H1 (cell line): ENCODE measurements around the gene PRKD3. TPM values are rescaled to one million over a fixed set of nuclear protein-coding genes. Genes with fewer than 3 reads are reported as not detected.

ENCODE experiments used
- CTCF ChIA-PET: fragments of 300-600 bp; sonication (Branson Sonifier 250); formaldehyde crosslinking; loops from one replicate; lab custom pipeline; 2021; ENCODE audit not compliant: partially characterized antibody; lab: Charles Lee
- POLR2A ChIA-PET: fragments of 300-600 bp; sonication (Branson Sonifier 250); formaldehyde crosslinking; loops from one replicate; lab custom pipeline; 2021; ENCODE audit warnings: inconsistent platforms; ENCODE audit not compliant: partially characterized antibody; lab: Charles Lee
- DNase-seq, 2 experiments: peaks; one replicate each; pipeline versions ENCODE4 v3.0.0 to v3.0.0-alpha.2; 2010 to 2022; ENCODE audit warnings: low spot score in 2 of 2, low read depth in 1 of 2, mixed read lengths in 1 of 2
- FAIRE-seq: peaks from 2 replicates; lab custom pipeline; 2011; peaks lifted over from hg19 to GRCh38; lab: Jason Lieb, UNC
- H2AFZ ChIP-seq: 2 replicates; pipeline ENCODE4 v1.8.1; 2012; ENCODE audit warnings: low read length, inconsistent platforms
- H2AK5ac ChIP-seq: 2 replicates; pipeline ENCODE4 v1.6.1; 2013; ENCODE audit warnings: low read depth, low read length
- H2BK120ac ChIP-seq: replicated peaks from 2 replicates; pipeline ENCODE3; 2013; ENCODE audit warnings: low read depth, low read length, inconsistent platforms
- H2BK12ac ChIP-seq: 2 replicates; pipeline ENCODE4 v1.6.1; 2013; ENCODE audit warnings: low read depth, low read length
- H2BK15ac ChIP-seq: 2 replicates; pipeline ENCODE4 v1.6.1; 2013; ENCODE audit warnings: low read length
- H2BK20ac ChIP-seq: 2 replicates; pipeline ENCODE4 v1.6.1; 2013; ENCODE audit warnings: low read length
- H2BK5ac ChIP-seq: 2 replicates; pipeline ENCODE4 v1.6.1; 2013; ENCODE audit warnings: low read depth, low read length
- H3K14ac ChIP-seq: 2 replicates; pipeline ENCODE4 v1.6.1; 2013; ENCODE audit warnings: inconsistent platforms; ENCODE audit not compliant: insufficient read length
- H3K18ac ChIP-seq: 2 replicates; pipeline ENCODE4 v1.6.1; 2013; ENCODE audit warnings: low read length; ENCODE audit errors: extremely low read depth
- H3K23ac ChIP-seq: 2 replicates; pipeline ENCODE4 v1.6.1; 2013; ENCODE audit warnings: inconsistent platforms; ENCODE audit not compliant: insufficient read length
- H3K23me2 ChIP-seq: 2 replicates; pipeline ENCODE4 v1.6.1; 2013; ENCODE audit warnings: low read depth, low read length
- H3K27ac ChIP-seq: 2 replicates; pipeline ENCODE4 v1.6.1; 2011; ENCODE audit warnings: low read depth, low read length, inconsistent platforms
- H3K27me3 ChIP-seq, 4 experiments: replicated peaks in 1 of 4; 1 replicate in 1 of 4; 2 replicates in 3 of 4; pipeline versions ENCODE4 v1.6.1 to v1.8.1; 2011 to 2013; ENCODE audit warnings: low read length in 3 of 4, mild to moderate bottlenecking in 3 of 4, inconsistent platforms in 2 of 4, mixed read lengths in 2 of 4, moderate library complexity in 1 of 4; ENCODE audit not compliant: control insufficient read depth in 3 of 4, insufficient read depth in 3 of 4; ENCODE audit errors: extremely low read depth in 1 of 4
- H3K36me3 ChIP-seq, 4 experiments: 2 replicates each; pipeline versions ENCODE4 v1.6.1 to v1.8.1; 2011 to 2013; ENCODE audit warnings: mild to moderate bottlenecking in 4 of 4, low read length in 3 of 4, moderate library complexity in 2 of 4, control low read depth in 1 of 4, inconsistent platforms in 1 of 4; ENCODE audit not compliant: insufficient read depth in 4 of 4, control insufficient read depth in 2 of 4
- H3K4ac ChIP-seq: replicated peaks from 2 replicates; pipeline ENCODE3; 2013; ENCODE audit warnings: low read length, low read depth, mixed read lengths, inconsistent platforms; ENCODE audit not compliant: insufficient read length
- H3K4me1 ChIP-seq, 4 experiments: replicated peaks in 1 of 4; 1 replicate in 1 of 4; 2 replicates in 3 of 4; pipeline versions ENCODE4 v1.6.1 to v1.8.1; 2011 to 2013; ENCODE audit warnings: low read length in 3 of 4, inconsistent platforms in 2 of 4, mixed read lengths in 1 of 4; ENCODE audit not compliant: insufficient read depth in 4 of 4, control insufficient read depth in 3 of 4
- H3K4me2 ChIP-seq, 2 experiments: 2 replicates each; pipeline versions ENCODE4 v1.6.1 to v1.8.1; 2011 to 2013; ENCODE audit warnings: low read depth in 2 of 2, low read length in 2 of 2, control low read depth in 1 of 2, inconsistent platforms in 1 of 2, mild to moderate bottlenecking in 1 of 2; ENCODE audit not compliant: insufficient read depth in 1 of 2
- H3K4me3 ChIP-seq, 4 experiments: fragments of 200-600, 300-600 bp in 1 of 4; sonication (generic), shearing (Covaris generic), sonication (Bioruptor Twin) in 1 of 4; 2 replicates each; pipeline versions ENCODE4 v1.5.1 to v1.8.1; 2011 to 2016; ENCODE audit warnings: low read length in 4 of 4, low read depth in 3 of 4, control low read depth in 2 of 4, inconsistent platforms in 2 of 4, mild to moderate bottlenecking in 2 of 4, mixed read lengths in 1 of 4, moderate library complexity in 1 of 4; ENCODE audit not compliant: insufficient read depth in 2 of 4; ENCODE audit errors: extremely low read depth in 1 of 4
- H3K56ac ChIP-seq: replicated peaks from 2 replicates; pipeline ENCODE3; 2013; ENCODE audit warnings: low read depth, mild to moderate bottlenecking, mixed read lengths, low read length, inconsistent platforms; ENCODE audit not compliant: insufficient read length
- H3K79me1 ChIP-seq: 2 replicates; pipeline ENCODE4 v1.6.1; 2013; ENCODE audit warnings: low read depth, low read length, control low read depth
- H3K79me2 ChIP-seq, 2 experiments: 2 replicates each; pipeline versions ENCODE4 v1.6.1 to v1.8.1; 2012 to 2013; ENCODE audit warnings: low read length in 2 of 2, mild to moderate bottlenecking in 2 of 2, inconsistent platforms in 1 of 2; ENCODE audit not compliant: insufficient read depth in 2 of 2, control insufficient read depth in 1 of 2
- H3K9ac ChIP-seq, 4 experiments: replicated peaks in 1 of 4; 1 replicate in 1 of 4; 2 replicates in 3 of 4; pipeline versions ENCODE4 v1.6.1 to v1.8.1; 2011 to 2013; ENCODE audit warnings: low read depth in 3 of 4, low read length in 3 of 4, control low read depth in 2 of 4, mild to moderate bottlenecking in 2 of 4, moderate library complexity in 2 of 4, inconsistent platforms in 1 of 4; ENCODE audit errors: extremely low read depth in 1 of 4
- H3K9me3 ChIP-seq, 2 experiments: 2 replicates each; pipeline versions ENCODE4 v1.6.1 to v1.8.1; 2012 to 2013; ENCODE audit warnings: mild to moderate bottlenecking in 2 of 2, moderate library complexity in 2 of 2, control low read depth in 1 of 2, inconsistent platforms in 1 of 2, low read depth in 1 of 2, low read length in 1 of 2, mixed read lengths in 1 of 2; ENCODE audit not compliant: insufficient read depth in 2 of 2
- H4K20me1 ChIP-seq, 2 experiments: replicated peaks in 1 of 2; 2 replicates each; pipeline versions ENCODE3 to v1.8.1; 2011 to 2013; ENCODE audit warnings: inconsistent platforms in 2 of 2, low read length in 2 of 2, mild to moderate bottlenecking in 1 of 2; ENCODE audit not compliant: insufficient read depth in 2 of 2, control insufficient read depth in 1 of 2
- H4K5ac ChIP-seq: 2 replicates; pipeline ENCODE4 v1.6.1; 2013; ENCODE audit warnings: low read length, low read depth, mixed read lengths, inconsistent platforms; ENCODE audit not compliant: insufficient read length
- H4K8ac ChIP-seq: 2 replicates; pipeline ENCODE4 v1.8.0; 2013; ENCODE audit warnings: mild to moderate bottlenecking, moderate library complexity, low read length, inconsistent platforms; ENCODE audit not compliant: insufficient read depth; ENCODE audit errors: extremely low read depth
- H4K91ac ChIP-seq: replicated peaks from 2 replicates; pipeline ENCODE3; 2013; ENCODE audit warnings: low read length, mixed read lengths, inconsistent platforms; ENCODE audit not compliant: insufficient read length
- RFX5 ChIP-seq: IDR thresholded peaks from 2 replicates; pipeline ENCODE4 v1.6.1; 2011; ENCODE audit warnings: low read depth, low read length, improper control_type of control experiment, borderline replicate concordance
- WGBS, 2 experiments: shearing (Covaris generic) in 1 of 2; methylation state at CpG; one replicate each; pipeline versions ENCODE4 v1.1.6 to v1.1.7; 2013 to 2015; ENCODE audit warnings: low lambda C conversion rate in 2 of 2, mixed read lengths in 2 of 2, inconsistent platforms in 1 of 2, low coverage in 1 of 2, missing lambda C conversion rate in 1 of 2; ENCODE audit not compliant: insufficient replicate concordance in 2 of 2, insufficient coverage in 1 of 2, insufficient read length in 1 of 2; ENCODE audit errors: extremely low coverage in 1 of 2, missing lambda C conversion rate in 1 of 2; 5-methylcytosine and 5-hydroxymethylcytosine counted together
- polyA plus RNA-seq, 7 experiments: library from polyadenylated mRNA; depleted of rRNA in 3 of 7; stranded (reverse) in 5 of 7; unstranded in 2 of 7; fragments of >200 nt in 5 of 7; fragments of 200-250 nt in 2 of 7; gene quantifications; 1 replicate in 5 of 7; 2 replicates in 1 of 7; 4 replicates in 1 of 7; pipeline versions ENCODE4 v1.2.1 to v1.2.3, GENCODE V29; 2011 to 2013; ENCODE audit warnings: missing spikeins in 2 of 7, mixed read lengths in 2 of 7
- total RNA-seq: library from RNA; stranded (reverse); fragmentation: NEBNext Ultra II Directional; extraction: Animal tissue kit (Norgen Biotek cat#: 25700); gene quantifications from 2 replicates; pipeline ENCODE4 v1.2.1, GENCODE V29; 2021

Gene PRKD3
- total and polyA plus RNA-seq, 2 of the 8 experiments (the other 6 are each of a cell fraction or from before 2014, with no cell fraction given): 12.0 to 63.3 TPM

- WGBS, 2 experiments: 90% methylated on average over 7 of the region's 7 CpGs; no CpG with 5 or more reads in 1 of the 2 experiments
- H3K9me3 ChIP-seq: no peaks in the 10 kb centered on the region
- no peaks in the 10 kb centered on the region for H3K36me3 ChIP-seq
- no peak overlapping the region for H2AK5ac ChIP-seq
- no peak overlapping the region for H2BK12ac ChIP-seq
- H3K79me2 ChIP-seq: no peaks in the 10 kb centered on the region
- no peak overlapping the region for H3K27ac ChIP-seq
- H2BK120ac ChIP-seq: no peak overlapping the region
- ChIA-PET CTCF (no interaction called here), POLR2A (no interaction called here)
- no peak overlapping the region for H2BK15ac ChIP-seq
- H3K4ac ChIP-seq: no peak overlapping the region
- FAIRE-seq (no peak), DNase-seq (no peak)
- no peaks in the 10 kb centered on the region for H3K23me2 ChIP-seq
- H4K20me1 ChIP-seq: no peaks in the 10 kb centered on the region
- H3K9ac ChIP-seq: no peak overlapping the region
- no peaks in the 10 kb centered on the region for H3K27me3 ChIP-seq
- H2BK5ac ChIP-seq: no peak overlapping the region
- H3K4me3 ChIP-seq: no peak overlapping the region
- H3K14ac ChIP-seq: no peak overlapping the region
- H3K79me1 ChIP-seq: no peaks in the 10 kb centered on the region
- H3K56ac ChIP-seq: no peak overlapping the region
- no peak overlapping the region for H3K18ac ChIP-seq
- H2BK20ac ChIP-seq: no peak overlapping the region
- no peak overlapping the region for H4K91ac ChIP-seq
- H4K8ac ChIP-seq: no peak overlapping the region
- H4K5ac ChIP-seq: no peak overlapping the region
- H3K4me1 ChIP-seq: no peaks in the 10 kb centered on the region; a peak in 1 of 7 replicates
- no peak overlapping the region for H3K4me2 ChIP-seq
- H3K23ac ChIP-seq: no peak overlapping the region
- no peak overlapping the region for H2AFZ ChIP-seq
- no peak for TF ChIP-seq RFX5
These were observed 31.1 kb upstream of the PRKD3 start for GRCh38 chr2:37355735-37356134.
